ENCODE results near the gene KIF21A.
"Not testable (repeated sequence)": the region's sequence is repeated elsewhere in the genome, so short reads cannot be mapped to it uniquely, and the experiment has no call there.

KIF21A gene

DNA sequence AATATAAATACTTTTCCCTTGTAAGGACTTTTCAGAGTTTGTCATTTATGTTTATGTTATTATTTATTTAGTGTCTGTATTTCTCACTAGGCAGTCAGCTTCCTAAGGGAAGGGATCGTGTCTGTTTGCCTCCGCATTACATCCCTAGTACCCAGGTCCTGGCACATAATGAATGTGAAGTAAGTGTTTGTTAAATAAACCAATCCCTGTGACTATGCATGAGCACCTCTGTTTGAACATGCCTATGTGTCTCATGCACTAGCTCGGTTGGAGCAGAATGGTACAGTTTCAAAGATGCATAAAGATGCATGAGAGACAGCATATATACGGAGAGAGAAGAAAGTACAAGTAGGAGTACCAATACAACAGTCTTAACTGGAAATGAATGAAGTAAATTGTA is 99.3 kb downstream of the KIF21A start:
- DNase-seq: no peak

DNA sequence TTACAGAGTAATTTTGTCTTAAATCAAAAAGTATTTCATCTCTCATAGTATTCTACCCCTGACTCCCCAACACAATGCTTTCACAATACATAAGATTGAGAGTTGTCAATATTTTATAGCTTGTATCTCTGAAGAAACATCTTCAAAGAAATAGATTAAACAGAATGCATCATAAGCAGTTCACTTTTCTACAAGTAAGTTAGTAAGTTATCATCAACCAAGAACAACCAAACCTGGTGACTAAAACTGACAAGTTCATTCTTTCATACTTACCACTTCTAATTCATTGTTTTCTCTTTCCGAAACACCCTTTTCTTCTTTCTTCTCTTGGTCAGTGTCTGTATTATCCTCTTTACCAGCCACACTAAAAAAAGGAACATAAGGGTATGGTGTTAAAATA is 101.2 kb downstream of the KIF21A start:
- DNase-seq: no peak

DNA sequence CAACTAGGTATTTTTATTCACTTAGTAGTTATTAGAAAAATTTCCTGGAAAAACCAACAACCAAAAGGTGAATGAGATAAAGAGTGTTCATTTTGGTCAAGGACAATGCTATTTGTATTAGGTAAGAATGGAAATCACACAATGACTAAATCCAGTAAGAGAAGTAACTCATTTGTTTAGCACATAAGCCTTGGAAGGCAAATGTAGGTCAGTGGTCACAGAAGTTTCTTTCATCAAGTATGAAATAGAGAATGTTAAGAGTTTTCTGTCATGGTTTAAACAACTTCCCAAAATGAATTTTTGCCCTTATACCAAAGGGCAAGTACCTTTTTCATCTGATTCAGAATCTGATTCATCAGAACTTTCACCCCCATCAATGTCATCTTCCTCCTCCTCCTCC is 101.7 kb downstream of the KIF21A start:
- no peak for DNase-seq

DNA sequence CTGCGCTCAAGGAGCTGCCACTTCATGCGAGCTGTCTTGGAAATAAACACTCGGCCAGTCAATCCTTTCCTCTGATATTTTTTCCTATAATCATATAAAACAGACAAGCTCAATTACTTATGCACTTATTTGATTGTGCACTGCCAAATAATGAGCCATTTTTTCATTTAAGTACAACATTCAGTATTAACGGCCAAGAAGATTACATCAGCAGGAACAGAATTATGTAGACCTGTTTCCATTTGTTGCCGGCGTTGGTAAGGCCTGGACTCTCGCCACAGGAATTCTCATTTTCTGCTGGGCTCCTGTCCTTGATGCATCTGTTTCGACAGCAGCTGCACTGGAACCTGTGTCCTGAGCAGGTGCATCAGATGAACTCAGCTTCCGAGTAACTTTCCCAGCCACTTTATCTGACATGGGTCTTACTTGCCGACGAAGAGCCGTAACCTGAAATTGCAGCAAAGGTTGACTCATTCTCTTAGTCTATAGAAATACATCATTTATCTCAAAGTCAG is 110.2 kb downstream of the KIF21A start:
- no peak for DNase-seq

DNA sequence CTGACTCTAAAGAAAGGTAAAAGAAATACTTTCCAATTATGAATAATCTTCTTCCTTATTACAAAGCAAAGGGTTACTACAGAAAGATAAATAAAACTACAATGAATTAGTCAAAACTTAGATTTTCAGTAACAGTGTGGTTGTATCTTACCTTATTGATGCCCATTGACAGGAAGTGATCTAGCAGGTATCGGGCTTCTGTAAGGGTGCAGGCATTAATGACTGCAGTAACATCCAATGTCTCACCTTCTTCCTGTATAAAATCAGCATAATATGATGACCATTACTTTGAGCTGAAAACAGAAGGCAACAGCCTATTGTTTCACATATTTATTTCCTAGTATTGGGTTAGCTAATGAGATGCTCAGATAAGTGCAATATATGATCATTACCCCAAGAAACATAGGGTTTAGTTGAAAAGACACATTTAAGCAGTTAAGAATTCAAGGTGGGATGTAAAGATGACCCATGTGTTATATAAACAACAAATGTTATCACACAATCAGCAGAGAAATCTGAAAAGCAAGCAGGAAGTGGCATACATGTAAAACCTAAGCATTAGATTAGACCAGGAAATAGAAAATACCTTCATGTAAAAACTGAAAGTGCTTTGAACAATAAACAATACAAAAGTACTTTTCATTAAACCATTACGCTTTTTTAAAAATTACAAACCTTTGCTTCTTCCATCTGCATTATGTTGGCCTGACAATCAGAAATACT is 111.2 kb downstream of the KIF21A start:
- no peak for DNase-seq

DNA sequence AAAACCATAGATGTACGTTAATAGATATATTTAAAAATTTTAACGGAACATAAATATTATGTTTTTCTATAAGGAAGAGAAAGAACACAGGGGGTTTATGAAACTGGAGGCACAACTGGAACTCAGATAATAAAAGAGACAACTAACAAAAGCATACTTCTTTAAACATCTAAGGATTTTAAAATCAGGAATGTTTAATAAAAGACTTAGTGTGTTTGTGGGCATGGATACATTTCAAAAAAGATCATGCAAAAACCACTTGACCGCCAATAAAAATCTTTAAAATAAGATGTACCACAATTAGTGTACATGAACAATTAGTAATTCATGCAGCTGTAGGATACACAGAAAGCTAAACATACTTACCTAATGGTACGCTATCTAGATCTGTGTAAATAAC is 113.0 kb downstream of the KIF21A start:
- DNase-seq: no peak

DNA sequence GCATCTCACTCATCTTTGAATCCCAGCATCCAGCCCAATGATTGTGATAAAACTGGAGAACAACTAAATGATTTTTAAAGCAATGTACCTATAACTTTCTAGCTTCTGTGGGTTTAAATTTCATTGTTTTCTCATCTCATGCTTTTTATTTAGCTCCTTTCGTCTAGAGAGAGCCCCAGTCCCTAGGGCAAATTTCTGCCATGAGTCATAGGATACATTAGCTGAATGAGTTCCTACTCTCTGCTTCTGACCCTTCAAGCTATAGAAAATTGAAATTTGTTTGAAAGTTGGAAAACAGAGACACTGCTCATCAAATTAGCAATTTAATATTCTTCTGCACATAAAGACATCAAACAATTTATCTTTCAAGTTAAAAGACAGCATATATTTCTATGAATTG is 113.9 kb downstream of the KIF21A start:
- DNase-seq: no peak

DNA sequence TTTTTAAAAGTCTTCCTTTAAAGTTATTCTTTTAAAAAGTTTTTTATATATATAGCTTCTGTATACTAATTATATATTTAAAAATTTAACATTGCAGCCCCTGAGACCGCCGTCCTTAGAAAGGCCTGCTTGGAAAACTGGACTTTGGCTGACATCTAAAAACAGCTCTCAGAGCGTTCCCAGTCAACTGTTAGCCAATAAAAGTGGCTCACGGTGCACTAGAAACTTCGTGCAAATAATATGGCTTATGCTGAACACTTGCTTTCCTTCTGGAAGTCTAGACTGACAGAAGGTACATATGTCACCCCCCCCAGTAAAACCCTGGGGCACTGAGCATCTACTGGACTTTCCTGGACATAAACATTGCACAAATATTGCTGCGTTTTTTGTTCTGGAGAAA is 115.0 kb downstream of the KIF21A start:
- DNase-seq: no peak

DNA sequence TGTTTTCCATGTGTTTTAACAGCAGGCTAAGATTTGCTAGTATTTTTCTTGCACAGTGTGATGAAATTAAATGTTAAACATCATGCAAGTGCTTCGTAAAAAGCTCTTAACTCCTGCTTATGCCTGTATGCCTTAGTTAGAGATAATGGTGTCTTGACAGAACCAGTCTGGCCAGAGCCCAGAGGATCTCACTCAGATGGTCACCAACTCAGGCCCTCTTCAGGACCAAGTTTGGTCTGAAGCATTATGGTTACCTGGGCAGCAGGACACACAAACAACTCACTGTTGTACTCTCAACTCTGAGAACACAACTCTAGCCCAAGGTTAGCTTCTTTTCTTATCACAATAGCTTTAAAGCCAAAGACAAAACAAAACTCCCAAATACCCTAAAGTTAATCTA is 115.4 kb downstream of the KIF21A start:
- DNase-seq: no peak

DNA sequence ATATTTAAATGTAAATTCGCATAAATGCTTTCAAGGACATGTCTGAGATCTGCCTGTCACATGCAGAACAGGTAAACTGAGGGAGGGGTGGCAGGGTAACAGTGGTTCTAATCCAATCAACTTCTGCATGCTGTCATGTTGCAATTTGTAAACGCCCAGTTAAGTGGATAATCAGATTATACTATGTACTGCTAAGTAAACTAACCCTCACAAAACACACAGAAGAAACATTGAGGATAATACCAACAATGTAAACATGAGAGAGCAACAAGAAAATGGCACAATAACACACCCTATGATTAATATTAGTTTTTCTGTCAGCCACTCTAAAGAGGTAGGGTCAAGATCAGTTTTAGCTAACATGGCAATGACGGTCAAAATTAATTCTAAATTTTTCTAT is 123.7 kb downstream of the KIF21A start:
- DNase-seq: no peak

DNA sequence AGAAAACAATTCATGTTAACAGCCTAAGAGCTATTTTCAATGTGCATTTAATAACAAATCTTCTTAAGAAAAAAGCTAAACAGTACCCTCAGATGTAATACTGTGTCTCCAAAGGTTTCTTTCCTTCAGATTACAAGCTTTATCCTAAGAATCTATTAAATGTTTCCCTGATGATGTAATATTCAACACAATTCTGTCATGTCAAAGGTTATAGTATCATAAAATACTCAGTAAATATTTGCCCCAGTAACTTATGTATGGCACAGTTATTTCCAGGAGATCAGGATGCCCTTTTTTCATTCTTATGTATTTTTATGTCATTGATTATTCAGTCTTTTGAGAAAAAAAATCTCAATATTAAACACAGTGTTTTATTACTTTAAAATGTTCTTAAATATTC is 128.4 kb downstream of the KIF21A start:
- DNase-seq: no peak

DNA sequence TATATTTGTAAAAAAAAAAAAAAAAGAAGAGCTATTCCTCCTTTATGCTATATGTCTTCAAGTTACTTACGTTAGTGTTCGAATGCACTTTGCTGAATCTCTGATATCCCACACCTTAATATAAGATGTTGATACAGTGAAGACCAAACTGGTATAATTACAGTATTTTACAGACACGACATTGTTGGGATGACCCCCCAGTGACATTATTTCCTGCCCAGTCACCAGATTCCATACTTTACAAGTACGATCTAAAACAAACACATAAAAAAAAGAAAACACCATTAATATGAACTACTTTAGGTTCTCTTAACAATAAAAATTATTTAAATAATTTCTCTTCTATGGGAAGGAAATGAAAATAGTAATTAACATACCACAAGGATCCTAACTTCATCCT is 133.4 kb downstream of the KIF21A start:
- DNase-seq: no peak

DNA sequence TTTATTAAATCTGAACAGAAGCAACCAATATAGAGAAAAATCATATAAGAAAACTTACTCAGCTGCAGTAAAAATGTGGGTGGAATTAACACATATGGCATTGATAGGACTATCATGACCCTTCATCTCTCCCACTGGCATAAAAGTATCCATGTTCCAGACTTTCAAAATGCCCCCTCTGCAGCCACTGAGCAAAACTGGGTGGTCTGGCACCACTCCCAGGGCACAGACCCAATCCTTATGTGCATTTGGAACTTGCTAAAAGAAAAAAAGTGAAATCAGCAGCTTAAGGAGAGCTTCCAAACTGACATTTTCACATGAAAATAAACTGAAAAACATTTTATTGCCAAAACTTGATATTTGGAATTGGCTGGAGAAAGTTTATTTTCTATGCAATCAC is 141.5 kb downstream of the KIF21A start:
- no peak for DNase-seq

DNA sequence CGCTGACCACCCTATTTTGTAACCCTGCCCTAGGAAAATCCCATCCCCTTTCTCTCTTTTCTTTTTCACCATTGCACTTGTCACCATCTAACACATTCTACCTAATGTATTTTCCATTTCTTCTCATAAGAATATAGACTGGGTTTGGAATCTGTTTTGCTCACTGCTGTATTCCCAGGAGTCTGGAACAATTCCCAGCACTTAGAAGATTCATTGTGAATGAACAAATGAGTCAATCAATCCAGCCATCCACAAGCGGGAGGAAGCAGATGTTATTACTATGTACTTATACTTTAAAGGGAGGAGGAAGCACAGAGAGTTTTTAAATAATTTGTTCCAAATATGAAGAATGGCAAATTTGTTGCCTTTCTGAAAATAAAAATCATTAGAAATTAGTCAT is 142.1 kb downstream of the KIF21A start:
- DNase-seq: no peak

DNA sequence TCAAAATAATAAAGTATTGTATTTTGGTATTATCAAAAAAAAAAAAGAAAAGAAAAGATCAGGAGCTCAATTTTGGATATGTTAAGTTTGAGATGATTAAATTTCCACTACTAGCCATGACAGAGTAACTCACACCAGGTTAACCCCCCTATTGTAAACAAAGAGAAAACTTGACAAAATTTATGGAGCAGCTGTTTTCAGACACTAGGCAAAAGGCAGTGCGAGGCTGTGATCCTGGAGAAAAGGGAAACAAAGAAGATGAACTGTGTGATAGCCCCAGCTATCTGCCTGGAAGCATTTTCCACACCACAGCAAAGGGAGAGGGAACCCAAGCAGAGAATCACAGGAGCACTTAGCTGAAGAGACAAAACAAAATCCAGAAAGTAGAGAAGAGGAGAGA is 145.0 kb downstream of the KIF21A start:
- DNase-seq: no peak

DNA sequence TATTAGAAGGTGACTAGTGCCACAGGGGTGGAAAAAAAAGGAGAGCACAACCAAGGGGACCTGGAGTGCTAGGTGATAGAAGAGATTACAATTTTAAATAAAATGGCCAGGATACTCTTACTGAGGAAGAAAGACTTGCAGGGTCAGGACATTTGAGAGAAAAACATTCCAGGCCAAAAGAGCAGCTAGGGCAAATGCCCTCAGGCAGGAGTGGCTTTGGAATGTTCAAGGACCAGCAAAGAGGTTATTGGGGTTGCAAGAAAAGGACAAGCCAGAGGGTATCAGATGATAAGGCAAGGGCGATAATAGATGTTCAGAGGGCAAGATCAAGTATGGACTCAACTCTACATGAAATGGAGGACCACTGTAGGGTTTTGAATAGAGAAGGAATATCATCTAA is 146.4 kb downstream of the KIF21A start:
- DNase-seq: no peak

DNA sequence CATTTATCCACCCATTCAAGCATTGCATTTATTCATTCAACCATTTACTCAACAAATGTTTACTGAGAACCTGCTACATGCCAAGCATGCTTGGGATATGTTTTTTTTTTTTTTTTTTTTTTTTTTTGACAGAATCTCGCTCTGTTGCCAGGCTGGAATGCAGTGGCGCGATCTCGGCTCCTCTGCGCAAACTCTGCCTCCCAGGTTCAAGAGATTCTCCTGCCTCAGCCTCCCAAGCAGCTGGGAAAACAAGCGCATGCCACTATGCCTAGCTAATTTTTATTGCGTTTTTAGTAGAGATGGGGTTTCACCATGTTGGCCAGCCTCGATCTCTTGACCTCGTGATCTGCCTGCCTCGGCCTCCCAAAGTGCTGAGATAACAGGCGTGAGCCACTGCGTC is 147.3 kb downstream of the KIF21A start:
- not testable (repeated sequence) for DNase-seq

DNA sequence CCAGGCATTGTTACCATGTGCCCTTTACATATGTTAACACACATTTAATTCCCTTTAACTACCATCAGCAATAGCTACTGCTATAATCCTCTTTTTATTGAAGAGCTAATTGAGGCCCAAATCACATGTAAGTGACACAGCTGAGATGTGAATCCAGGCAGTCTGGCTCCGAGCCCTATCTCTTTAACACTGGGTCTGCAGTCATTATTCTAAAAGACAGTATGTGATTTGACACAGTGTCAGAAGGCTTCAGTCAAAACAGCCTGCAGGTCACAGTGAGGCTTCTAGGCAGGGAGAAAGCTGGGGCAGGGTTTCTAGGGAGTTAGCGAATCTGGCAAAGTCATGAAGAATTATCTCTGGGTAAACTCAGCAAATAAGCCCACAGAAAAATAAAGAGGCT is 148.2 kb downstream of the KIF21A start:
- no peak for DNase-seq

DNA sequence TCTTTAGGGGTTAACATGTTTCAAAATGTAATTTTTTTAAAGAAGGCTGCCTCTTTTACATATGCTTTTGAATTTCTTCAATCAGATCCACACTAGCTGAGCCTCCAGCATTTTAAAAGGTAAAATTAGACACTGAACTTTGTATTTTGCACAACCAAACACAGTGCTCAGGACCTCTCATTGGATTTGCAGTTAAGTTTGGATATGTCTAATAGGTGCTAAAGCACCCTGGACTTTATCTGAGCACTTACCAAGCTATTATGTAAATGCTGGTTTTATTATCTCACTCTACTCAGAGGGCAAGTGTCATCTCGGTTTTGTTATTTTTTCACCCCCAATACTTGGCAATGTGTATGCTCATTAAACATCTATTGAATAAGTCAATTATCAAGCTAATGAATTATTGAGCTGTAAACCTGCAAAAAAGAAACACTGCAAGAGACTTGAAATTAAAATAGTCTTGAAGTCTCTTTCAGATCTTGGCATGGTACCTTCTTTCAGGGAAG is 150.7 kb downstream of the KIF21A start:
- DNase-seq: no peak

DNA sequence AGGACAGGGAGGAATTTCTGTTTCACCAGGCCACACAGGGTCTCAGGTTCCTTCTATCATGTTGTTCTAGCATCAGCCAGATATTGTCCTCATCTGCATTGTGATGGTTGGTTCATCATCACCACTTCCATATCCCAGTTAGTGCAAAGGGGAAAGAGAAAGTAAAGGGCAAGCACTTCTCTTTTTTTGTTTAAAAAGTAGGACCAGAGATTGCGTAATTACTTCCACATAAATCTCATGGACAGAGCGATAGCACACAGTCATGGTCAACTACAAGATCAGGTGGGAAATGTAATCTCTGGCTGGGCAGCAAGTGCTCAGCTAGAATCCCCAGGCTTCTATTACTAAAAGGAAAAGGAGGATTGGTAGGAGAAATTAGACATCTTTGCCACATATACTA is 155.1 kb downstream of the KIF21A start:
- no peak for DNase-seq

DNA sequence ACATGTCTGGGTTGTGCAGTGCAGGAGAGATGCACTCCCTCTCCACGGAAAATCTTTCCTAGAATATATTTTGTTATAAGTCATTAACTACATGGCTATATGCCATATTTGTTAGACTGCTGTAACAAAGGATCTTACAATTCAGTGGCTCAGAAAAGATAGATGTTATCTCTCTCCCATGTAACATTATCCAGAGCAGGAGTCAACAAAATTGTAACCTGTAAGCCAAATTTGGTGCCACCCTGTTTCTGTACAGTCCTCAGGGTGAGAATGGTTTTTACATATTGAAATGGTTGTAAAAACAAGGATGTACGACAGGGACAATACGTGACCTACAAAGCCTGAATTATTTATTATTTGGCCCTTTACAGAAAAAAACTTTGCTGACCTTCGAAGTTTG is 155.5 kb downstream of the KIF21A start:
- no peak for DNase-seq

DNA sequence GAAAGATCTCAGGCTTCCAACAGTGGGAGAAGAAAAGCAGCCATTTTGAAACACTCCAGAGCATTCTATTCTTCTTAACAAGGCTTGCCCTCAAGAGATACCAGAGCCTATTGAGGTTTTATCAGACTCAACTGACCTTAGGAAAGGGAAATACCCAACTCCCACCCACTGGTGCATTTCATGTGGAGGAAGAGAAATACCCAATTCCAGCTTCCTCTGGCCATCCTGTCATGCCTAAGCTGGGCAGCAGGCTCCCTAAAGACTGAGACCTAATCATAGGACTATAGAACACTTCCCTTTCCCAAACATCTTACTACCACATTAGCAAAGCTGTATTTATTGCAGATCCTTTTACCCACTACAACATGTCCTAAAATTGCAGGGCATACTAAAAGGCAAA is 164.5 kb downstream of the KIF21A start:
- DNase-seq: no peak

DNA sequence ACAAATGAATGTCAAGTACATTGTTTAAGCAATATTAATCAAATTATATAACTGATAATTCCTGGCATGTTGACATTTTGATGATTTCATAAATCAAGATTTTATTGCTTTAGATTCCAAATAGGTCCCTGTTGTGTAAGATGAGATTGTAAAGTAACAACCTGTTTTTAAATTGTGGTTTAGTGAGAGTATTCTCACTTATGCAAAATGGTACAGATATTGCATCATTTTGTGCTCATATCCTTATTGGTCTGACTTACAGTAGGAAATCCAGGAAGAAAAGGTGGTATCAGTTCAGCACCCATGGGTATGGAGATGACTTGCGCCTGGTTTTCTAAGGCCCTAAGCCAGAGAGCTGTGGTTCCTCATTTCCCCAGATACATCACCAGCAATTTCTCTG is 165.5 kb downstream of the KIF21A start:
- DNase-seq: no peak

DNA sequence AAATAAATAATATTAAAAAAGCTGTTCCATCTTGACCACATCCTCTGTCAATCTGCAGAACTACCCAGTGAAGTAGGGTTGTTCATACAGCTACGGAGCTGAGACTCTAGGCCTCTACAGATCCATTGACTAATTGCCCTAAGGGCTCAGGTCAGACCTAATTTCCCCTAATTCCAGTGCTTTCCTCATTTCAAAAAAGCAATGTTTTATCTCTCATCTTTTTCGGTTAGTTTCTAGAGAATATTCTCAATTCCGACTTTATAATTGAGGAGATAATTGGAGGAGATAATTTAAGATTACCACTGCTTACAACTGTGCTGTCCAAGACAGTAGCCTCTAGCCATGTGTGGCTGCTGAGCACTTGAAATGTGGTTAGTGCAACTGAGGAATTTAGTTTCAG is 167.1 kb downstream of the KIF21A start:
- no peak for DNase-seq

Data from activated CD4-positive, alpha-beta T cell treated with anti-CD3 and anti-CD28 coated beads, Interleukin-2, amount 50 U/mL, for 4 hours (primary cell).